Lower lobe of right lung (tissue), 2 donors: Measurements from ENCODE around the gene GAB2. TPM values are rescaled to one million over a fixed set of nuclear protein-coding genes. Genes with fewer than 3 reads are reported as not detected.

Experiments used
- ATAC-seq, 2 donors: fragments of 200-7000 bp; cut with Tn5 transposase; one replicate each; pipeline ENCODE4 v1.9.1; 2020 to 2022; ENCODE audit warnings: mild to moderate bottlenecking in 2 of 2, moderate library complexity in 2 of 2
- DNase-seq: peaks from one replicate; pipeline ENCODE4 v3.0.0-alpha.2; 2020
- H3K27ac ChIP-seq: fragments of 200-600 bp; one replicate; pipeline ENCODE4 v1.8.0; 2022
- H3K27me3 ChIP-seq: fragments of 200-600 bp; one replicate; pipeline ENCODE4 v1.8.0; 2022; ENCODE audit warnings: low read depth
- H3K36me3 ChIP-seq: fragments of 200-600 bp; one replicate; pipeline ENCODE4 v1.8.0; 2022; ENCODE audit warnings: mild to moderate bottlenecking
- H3K4me1 ChIP-seq: fragments of 200-600 bp; one replicate; pipeline ENCODE4 v1.8.0; 2022
- H3K4me3 ChIP-seq: fragments of 200-600 bp; one replicate; pipeline ENCODE4 v1.8.0; 2022; ENCODE audit warnings: mild to moderate bottlenecking
- H3K9me3 ChIP-seq: fragments of 200-600 bp; one replicate; pipeline ENCODE4 v1.8.0; 2022
- CTCF ChIP-seq: fragments of 200-600 bp; IDR thresholded peaks from one replicate; pipeline ENCODE4 v1.8.0; 2022; ENCODE audit warnings: antibody characterized with exemption, mild to moderate bottlenecking
- intact Hi-C: fragments of 100-400 bp; cut with DNase I; formaldehyde crosslinking; loops from one replicate; pipeline ENCODE4 v1.11.0; 2022
- total RNA-seq: library from RNA; stranded (reverse); fragmentation: NEBNext Ultra II Directional; extraction: Animal tissue kit (Norgen Biotek cat#: 25700); gene quantifications from one replicate; pipeline ENCODE4 v1.2.1, GENCODE V29; 2021
- donor health status: DM: no; HTN: yes; CAD: no; lungs with severe emphysema.

The GAB2 gene
- total RNA-seq, 1 donor from 2014 or later = 64.2 TPM

- Histone ChIP-seq H3K4me1 (peaks cover 32% of the 10 kb centered on the region), H3K27me3 (no peaks in the 10 kb centered on the region), H3K27ac (peak overlapping the region; percentile 75), H3K4me3 (peak overlapping the region; percentile 95), H3K36me3 (no peaks in the 10 kb centered on the region), H3K9me3 (no peaks in the 10 kb centered on the region)
- DNase-seq (no peak), ATAC-seq (no peak)
- intact Hi-C loops = no loop called here
- no peak for TF ChIP-seq CTCF
Observed at GRCh38 chr11:78189851-78190250, 227.8 kb downstream of the GAB2 start.

- intact Hi-C loops = no loop called here
Observed at GRCh38 chr11:78189174-78189724, 228.4 kb downstream of the GAB2 start.

GRCh38 chr11:78188286-78189173, 229.1 kb downstream of the GAB2 start, which contains the start of the genes KCTD21 and USP35:
TSS of gene KCTD21 (minus strand) at chr11:78188626. CDS start at chr11:78174554, 14,072 bp downstream.
TSS of gene USP35 (plus strand) at chr11:78188919. CDS start at chr11:78196246, 7,327 bp downstream.
- no peak for TF ChIP-seq CTCF
- ATAC-seq = peak; percentile 98
- H3K4me1 ChIP-seq = peaks cover 32% of the 10 kb centered on the region

More at GRCh38 chr11:78189174-78189724, 228.4 kb downstream of the GAB2 start:
- Histone ChIP-seq H3K27ac (peak overlapping the region; percentile 75), H3K27me3 (no peaks in the 10 kb centered on the region), H3K9me3 (no peaks in the 10 kb centered on the region), H3K36me3 (no peaks in the 10 kb centered on the region), H3K4me3 (peak overlapping the region; percentile 95), H3K4me1 (peaks cover 32% of the 10 kb centered on the region)
- no peak for TF ChIP-seq CTCF
- ATAC-seq (no peak), DNase-seq (no peak)

GRCh38 chr11:78187366-78188285, 230.0 kb downstream of the GAB2 start:
- intact Hi-C loops = no loop called here
- peak overlapping the region; percentile 95 for H3K4me3 ChIP-seq
- peak; percentile 89 for DNase-seq
- no peaks in the 10 kb centered on the region for H3K27me3 ChIP-seq
- peak in 1 of 2 donors; percentile 61 for ATAC-seq
- H3K4me1 ChIP-seq = peaks cover 32% of the 10 kb centered on the region
- peak overlapping the region; percentile 75 for H3K27ac ChIP-seq
- TF ChIP-seq CTCF = no peak
- no peaks in the 10 kb centered on the region for H3K9me3 ChIP-seq
- H3K36me3 ChIP-seq = no peaks in the 10 kb centered on the region

More at GRCh38 chr11:78188286-78189173, 229.1 kb downstream of the GAB2 start, which contains the start of the genes KCTD21 and USP35:
- Histone ChIP-seq H3K36me3 (no peaks in the 10 kb centered on the region), H3K9me3 (no peaks in the 10 kb centered on the region), H3K27ac (peak within 1 kb of the TSS; percentile 75), H3K4me3 (peak within 1 kb of the TSS; percentile 95), H3K27me3 (no peaks in the 10 kb centered on the region)
- DNase-seq = peak; percentile 99
- intact Hi-C loops = no loop called here

- Histone ChIP-seq H3K4me1 (peaks cover 5% of the 10 kb centered on the region), H3K9me3 (no peaks in the 10 kb centered on the region), H3K4me3 (no peak overlapping the region), H3K27me3 (no peaks in the 10 kb centered on the region), H3K36me3 (no peaks in the 10 kb centered on the region), H3K27ac (no peak overlapping the region)
- no peak for DNase-seq
- no peak for ATAC-seq
- no peak for TF ChIP-seq CTCF
- intact Hi-C loops = no loop called here
Observed at GRCh38 chr11:78181185-78181584, 236.4 kb downstream of the GAB2 start.
